Endodermal cell (in vitro differentiated cells): ENCODE results near the gene FASTKD2. TPM values are rescaled to one million over a fixed set of nuclear protein-coding genes. Genes with fewer than 3 reads are reported as not detected.

ENCODE experiments used
- DNase-seq: peaks from one replicate; pipeline ENCODE4 v3.0.0-alpha.2; 2017
- H3K27ac ChIP-seq: 2 replicates; pipeline ENCODE4 v1.5.1; 2013; ENCODE audit warnings: mild to moderate bottlenecking, low read depth, low read length, moderate library complexity
- H3K27me3 ChIP-seq: 2 replicates; pipeline ENCODE4 v1.6.1; 2013; ENCODE audit warnings: mild to moderate bottlenecking, low read length, moderate library complexity; ENCODE audit not compliant: insufficient read depth, control insufficient read depth, poor library complexity, severe bottlenecking
- H3K36me3 ChIP-seq: 2 replicates; pipeline ENCODE4 v1.7.0; 2013; ENCODE audit warnings: mild to moderate bottlenecking, low read length, moderate library complexity; ENCODE audit not compliant: control insufficient read depth, insufficient read depth
- H3K4me1 ChIP-seq: one replicate; pipeline ENCODE4 v1.7.0; 2013; ENCODE audit warnings: low read length; ENCODE audit not compliant: control insufficient read depth, insufficient read depth
- H3K4me3 ChIP-seq: 2 replicates; pipeline ENCODE4 v1.5.1; 2013; ENCODE audit warnings: mild to moderate bottlenecking, low read length, moderate library complexity
- H3K9ac ChIP-seq: 2 replicates; pipeline ENCODE4 v1.6.1; 2013; ENCODE audit warnings: mild to moderate bottlenecking, low read length, moderate library complexity; ENCODE audit not compliant: poor library complexity, severe bottlenecking; ENCODE audit errors: extremely low read depth
- H3K9me3 ChIP-seq: 2 replicates; pipeline ENCODE4 v1.6.1; 2013; ENCODE audit warnings: mild to moderate bottlenecking, low read length, moderate library complexity; ENCODE audit not compliant: control insufficient read depth
- H3K27ac Mint-ChIP-seq: 2 replicates; pipeline ENCODE4 v1.8.0; 2020; ENCODE audit warnings: mixed read lengths
- H3K27me3 Mint-ChIP-seq: 2 replicates; pipeline ENCODE4 v1.8.0; 2021; ENCODE audit warnings: mild to moderate bottlenecking, mixed read lengths; ENCODE audit not compliant: insufficient read depth
- H3K36me3 Mint-ChIP-seq: 2 replicates; pipeline ENCODE4 v1.8.0; 2020; ENCODE audit warnings: low read depth, mixed read lengths
- H3K4me1 Mint-ChIP-seq: 2 replicates; pipeline ENCODE4 v1.8.0; 2020; ENCODE audit warnings: mixed read lengths
- H3K4me3 Mint-ChIP-seq: 2 replicates; pipeline ENCODE4 v1.8.0; 2020; ENCODE audit warnings: mild to moderate bottlenecking, moderate library complexity, mixed read lengths
- H3K9me3 Mint-ChIP-seq: 2 replicates; pipeline ENCODE4 v1.8.0; 2020; ENCODE audit warnings: mild to moderate bottlenecking, mixed read lengths
- WGBS, 2 experiments: methylation state at CpG; one replicate each; pipeline versions ENCODE4 v1.1.5 to v1.1.7; 2013; ENCODE audit warnings: missing lambda C conversion rate in 2 of 2, mixed read lengths in 1 of 2; ENCODE audit not compliant: insufficient coverage in 1 of 2, insufficient read length in 1 of 2; 5-methylcytosine and 5-hydroxymethylcytosine counted together
- total RNA-seq, 2 donors: library from RNA; stranded (reverse); fragmentation: NEBNext Ultra II Directional in 1 of 2; extraction: Animal tissue kit (Norgen Biotek cat#: 25700) in 1 of 2; gene quantifications; 2 replicates in 1 of 2; 3 replicates in 1 of 2; pipeline ENCODE4 v1.2.1, GENCODE V29; 2021
- TF ChIP-seq, protein P1 (sequence below): fragments of 200-600 bp; sonication (generic); conservative IDR thresholded peaks from 2 replicates; pipeline ENCODE4 v1.5.0; 2021; ENCODE audit warnings: antibody characterized with exemption, mild to moderate bottlenecking

Gene FASTKD2
- total RNA-seq, 2 donors from 2014 or later = 31.3 to 31.6 TPM

- no peak overlapping the region for H3K4me3 ChIP-seq
- H3K27ac ChIP-seq = no peak overlapping the region
- H3K27ac Mint-ChIP-seq = peak overlapping the region; percentile 84
- WGBS, 2 experiments = 47 to 61% methylated on average over 8 to 12 of the region's 12 CpGs
- H3K9me3 ChIP-seq = no peaks in the 10 kb centered on the region
- H3K27me3 Mint-ChIP-seq = no peaks in the 10 kb centered on the region
- H3K9ac ChIP-seq = no peak overlapping the region
- peaks cover 5% of the 10 kb centered on the region for H3K36me3 Mint-ChIP-seq
- H3K9me3 Mint-ChIP-seq = no peaks in the 10 kb centered on the region
- TF ChIP-seq, protein P1, sequence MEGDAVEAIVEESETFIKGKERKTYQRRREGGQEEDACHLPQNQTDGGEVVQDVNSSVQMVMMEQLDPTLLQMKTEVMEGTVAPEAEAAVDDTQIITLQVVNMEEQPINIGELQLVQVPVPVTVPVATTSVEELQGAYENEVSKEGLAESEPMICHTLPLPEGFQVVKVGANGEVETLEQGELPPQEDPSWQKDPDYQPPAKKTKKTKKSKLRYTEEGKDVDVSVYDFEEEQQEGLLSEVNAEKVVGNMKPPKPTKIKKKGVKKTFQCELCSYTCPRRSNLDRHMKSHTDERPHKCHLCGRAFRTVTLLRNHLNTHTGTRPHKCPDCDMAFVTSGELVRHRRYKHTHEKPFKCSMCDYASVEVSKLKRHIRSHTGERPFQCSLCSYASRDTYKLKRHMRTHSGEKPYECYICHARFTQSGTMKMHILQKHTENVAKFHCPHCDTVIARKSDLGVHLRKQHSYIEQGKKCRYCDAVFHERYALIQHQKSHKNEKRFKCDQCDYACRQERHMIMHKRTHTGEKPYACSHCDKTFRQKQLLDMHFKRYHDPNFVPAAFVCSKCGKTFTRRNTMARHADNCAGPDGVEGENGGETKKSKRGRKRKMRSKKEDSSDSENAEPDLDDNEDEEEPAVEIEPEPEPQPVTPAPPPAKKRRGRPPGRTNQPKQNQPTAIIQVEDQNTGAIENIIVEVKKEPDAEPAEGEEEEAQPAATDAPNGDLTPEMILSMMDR = peak; percentile 87
- DNase-seq = peak; percentile 87
- no peaks in the 10 kb centered on the region for H3K27me3 ChIP-seq
- no peaks in the 10 kb centered on the region for H3K4me1 ChIP-seq
- peaks cover 30% of the 10 kb centered on the region for H3K4me1 Mint-ChIP-seq
- H3K4me3 Mint-ChIP-seq = no peak overlapping the region
- peaks cover 4% of the 10 kb centered on the region for H3K36me3 ChIP-seq
These were observed 35.4 kb downstream of the FASTKD2 start for GRCh38 chr2:206800506-206801417.

DNA sequence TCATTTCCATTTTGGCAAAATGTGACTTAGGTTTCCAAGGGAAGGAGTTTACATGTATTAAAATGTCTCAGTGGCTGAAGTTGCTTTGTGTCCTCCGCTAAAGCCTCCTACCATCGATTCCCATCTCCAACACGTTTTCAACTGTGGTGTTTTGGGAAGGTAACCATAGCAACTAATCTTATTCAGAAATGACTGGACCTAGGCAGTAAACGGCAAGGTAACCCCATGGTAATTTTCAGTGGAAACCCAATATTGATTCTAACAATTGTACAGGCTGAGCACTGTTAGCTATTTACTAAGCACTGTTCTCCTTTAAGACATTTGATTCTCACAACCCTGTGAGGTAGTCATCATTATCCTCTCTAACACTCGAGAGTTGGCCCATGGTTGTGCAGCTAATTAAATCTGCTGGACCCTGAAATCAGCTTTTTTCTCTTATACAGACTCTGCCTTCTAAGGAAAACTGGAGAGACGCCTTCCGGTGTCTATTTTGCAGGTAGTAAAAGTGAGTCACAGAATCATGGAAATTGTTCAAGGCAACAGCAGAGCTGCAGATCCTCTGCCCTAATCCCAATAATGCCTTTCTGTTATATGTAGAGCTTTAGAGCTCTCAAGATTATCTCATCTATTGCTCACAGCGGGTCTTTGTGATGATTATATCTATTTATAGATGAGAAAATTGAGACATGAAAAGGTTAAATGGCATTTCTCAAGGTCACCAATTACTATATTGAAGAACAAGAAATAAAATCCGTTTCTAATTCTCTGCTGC is 36.2 kb downstream of the FASTKD2 start:
- H3K4me1 ChIP-seq = no peaks in the 10 kb centered on the region
- H3K27me3 ChIP-seq = no peaks in the 10 kb centered on the region
- peaks cover 11% of the 10 kb centered on the region for H3K36me3 Mint-ChIP-seq
- H3K27ac Mint-ChIP-seq = peak overlapping the region; percentile 8
- no peak overlapping the region for H3K4me3 Mint-ChIP-seq
- no peaks in the 10 kb centered on the region for H3K9me3 ChIP-seq
- peaks cover 39% of the 10 kb centered on the region for H3K4me1 Mint-ChIP-seq
- H3K27me3 Mint-ChIP-seq = no peaks in the 10 kb centered on the region
- DNase-seq = no peak
- no peak overlapping the region for H3K9ac ChIP-seq
- no peak overlapping the region for H3K4me3 ChIP-seq
- H3K36me3 ChIP-seq = peaks cover 4% of the 10 kb centered on the region
- TF ChIP-seq, protein P1 = no peak
- WGBS, 2 experiments = 84 to 85% methylated on average over 7 to 8 of the region's 9 CpGs
- H3K27ac ChIP-seq = no peak overlapping the region
- no peaks in the 10 kb centered on the region for H3K9me3 Mint-ChIP-seq

DNA sequence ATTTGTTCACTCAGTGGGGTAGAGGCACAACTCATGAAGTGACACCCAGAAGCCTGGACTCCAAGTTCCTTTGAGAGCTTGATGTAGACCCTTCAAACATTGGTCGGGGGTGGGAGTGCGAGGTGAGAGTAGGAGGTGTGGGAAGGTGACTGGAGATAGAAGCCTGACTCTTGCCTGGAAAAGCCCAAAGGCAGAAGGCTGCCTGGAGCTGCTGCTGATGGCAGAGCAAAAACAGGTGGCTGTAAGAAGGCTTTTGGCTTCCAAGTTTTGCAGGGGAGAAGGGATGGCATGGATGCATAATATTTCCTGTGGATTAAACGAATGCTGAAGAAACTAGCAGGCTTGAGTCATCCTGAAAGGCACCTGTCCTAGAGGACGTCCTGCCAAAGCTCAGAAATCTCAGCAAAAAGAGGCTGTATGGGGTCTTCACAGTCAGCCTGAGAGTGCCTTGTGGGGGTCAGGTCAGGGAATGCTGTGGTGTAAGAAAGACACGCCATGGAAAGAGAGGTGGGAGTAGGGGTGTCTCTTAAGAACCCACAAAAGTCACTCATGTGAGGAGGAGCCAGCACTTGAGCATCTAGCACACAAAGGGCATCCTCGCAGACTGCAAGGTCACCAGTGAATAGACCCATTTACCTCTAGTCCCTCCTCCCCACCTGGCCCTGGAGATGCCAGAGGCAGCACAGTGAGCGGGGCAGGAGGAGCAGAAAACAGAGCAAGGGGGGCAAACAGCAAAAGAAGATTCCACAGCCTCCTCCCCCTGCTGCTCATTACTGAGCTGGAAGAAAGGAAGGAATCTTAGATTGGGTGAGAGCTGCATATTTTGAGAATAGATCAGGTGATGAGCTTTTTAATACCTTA is 37.5 kb downstream of the FASTKD2 start:
- Mint-ChIP-seq H3K27me3 (no peaks in the 10 kb centered on the region), H3K4me3 (no peak overlapping the region), H3K36me3 (peaks cover 12% of the 10 kb centered on the region), H3K27ac (peak overlapping the region; percentile 50), H3K4me1 (peaks cover 47% of the 10 kb centered on the region), H3K9me3 (no peaks in the 10 kb centered on the region)
- peak; percentile 79 for DNase-seq
- Histone ChIP-seq H3K4me1 (no peaks in the 10 kb centered on the region), H3K9me3 (no peaks in the 10 kb centered on the region), H3K27ac (no peak overlapping the region), H3K27me3 (no peaks in the 10 kb centered on the region), H3K4me3 (no peak overlapping the region), H3K36me3 (no peaks in the 10 kb centered on the region), H3K9ac (no peak overlapping the region)
- TF ChIP-seq, protein P1 = no peak
- WGBS, 2 experiments = 84 to 85% methylated on average over 3 to 7 of the region's 7 CpGs
